Spinal cord (tissue), 10 donors: Measurements from ENCODE around the gene MRPS34. TPM values are rescaled to one million over a fixed set of nuclear protein-coding genes. Genes with fewer than 3 reads are reported as not detected.
"Not testable (repeated sequence)": the region's sequence is repeated elsewhere in the genome, so short reads cannot be mapped to it uniquely, and the experiment has no call there.

Source experiments
- DNase-seq, 6 donors: peaks; one replicate each; pipeline versions ENCODE4 v3.0.0 to v3.0.0-alpha.2; 2013 to 2015; ENCODE audit warnings: low spot score in 6 of 6, low read depth in 4 of 6
- H3K27ac ChIP-seq: one replicate; pipeline ENCODE4 v1.5.1; 2013; ENCODE audit warnings: low read depth, low read length, control low read depth
- H3K27me3 ChIP-seq: one replicate; pipeline ENCODE4 v1.6.1; 2013; ENCODE audit warnings: low read length; ENCODE audit not compliant: control insufficient read depth, insufficient read depth
- H3K36me3 ChIP-seq: one replicate; pipeline ENCODE4 v1.6.1; 2013; ENCODE audit warnings: low read length; ENCODE audit not compliant: control insufficient read depth, insufficient read depth
- H3K4me1 ChIP-seq: one replicate; pipeline ENCODE4 v1.6.1; 2013; ENCODE audit warnings: low read length; ENCODE audit not compliant: control insufficient read depth, insufficient read depth
- H3K4me3 ChIP-seq: one replicate; pipeline ENCODE4 v1.5.1; 2013; ENCODE audit warnings: low read depth, low read length, control low read depth
- H3K9me3 ChIP-seq: one replicate; pipeline ENCODE4 v1.6.1; 2013; ENCODE audit warnings: low read length; ENCODE audit not compliant: control insufficient read depth, insufficient read depth
- WGBS: methylation state at CpG from one replicate; pipeline ENCODE4 v1.1.5; 2013; ENCODE audit warnings: missing lambda C conversion rate; ENCODE audit not compliant: insufficient coverage; 5-methylcytosine and 5-hydroxymethylcytosine counted together
- polyA plus RNA-seq, 2 donors: library from polyadenylated mRNA; unstranded; fragments of 120-200 nt; gene quantifications; one replicate each; pipeline ENCODE4 v1.2.1, GENCODE V29; 2013; ENCODE audit not compliant: insufficient read length in 2 of 2
- total RNA-seq, 2 donors: library from RNA; depleted of rRNA in 1 of 2; stranded (reverse); fragments of 120-200 nt in 1 of 2; fragments of >200 nt in 1 of 2; gene quantifications; one replicate each; pipeline versions ENCODE4 v1.2.3 to v1.2.4, GENCODE V29; 2013 to 2014
- donor health status: healthy.

Gene MRPS34
- total and polyA plus RNA-seq, 4 donors: 22.9 to 86.5 (median 78.8) TPM

- 94% methylated on average over 31 of the region's 32 CpGs for WGBS
- H3K36me3 ChIP-seq: peaks cover 94% of the 10 kb centered on the region
Measured at GRCh38 chr16:1743376-1744337, 29.3 kb downstream of the MRPS34 start.

GRCh38 chr16:1741553-1742165 is 31.3 kb downstream of the MRPS34 start:
- Histone ChIP-seq H3K27me3 (no peaks in the 10 kb centered on the region), H3K27ac (no peak overlapping the region), H3K36me3 (peaks cover 80% of the 10 kb centered on the region), H3K4me1 (no peaks in the 10 kb centered on the region), H3K9me3 (no peaks in the 10 kb centered on the region), H3K4me3 (no peak overlapping the region)
- 95% methylated on average over 19 of the region's 19 CpGs for WGBS
- no peak for DNase-seq

More at GRCh38 chr16:1743376-1744337, 29.3 kb downstream of the MRPS34 start:
- Histone ChIP-seq H3K27ac (no peak overlapping the region), H3K9me3 (no peaks in the 10 kb centered on the region), H3K27me3 (no peaks in the 10 kb centered on the region), H3K4me3 (no peak overlapping the region), H3K4me1 (no peaks in the 10 kb centered on the region)
- DNase-seq: no peak

- DNase-seq: no peak
- Histone ChIP-seq H3K27ac (no peak overlapping the region), H3K36me3 (peaks cover 74% of the 10 kb centered on the region), H3K9me3 (no peaks in the 10 kb centered on the region), H3K27me3 (no peaks in the 10 kb centered on the region), H3K4me3 (no peak overlapping the region), H3K4me1 (no peaks in the 10 kb centered on the region)
- 95% methylated on average over 22 of the region's 30 CpGs for WGBS
Measured at GRCh38 chr16:1740781-1741490, 32.0 kb downstream of the MRPS34 start.

- no peaks in the 10 kb centered on the region for H3K27me3 ChIP-seq
- H3K36me3 ChIP-seq: peaks cover 73% of the 10 kb centered on the region
- no peaks in the 10 kb centered on the region for H3K4me1 ChIP-seq
- no peaks in the 10 kb centered on the region for H3K9me3 ChIP-seq
- no peak for DNase-seq
- WGBS: 98% methylated on average over 33 of the region's 33 CpGs
- H3K4me3 ChIP-seq: no peak overlapping the region
- no peak overlapping the region for H3K27ac ChIP-seq
Measured at GRCh38 chr16:1740234-1740633, 32.7 kb downstream of the MRPS34 start.

GRCh38 chr16:1734816-1735215 is 38.1 kb downstream of the MRPS34 start:
- peaks cover 4% of the 10 kb centered on the region for H3K4me1 ChIP-seq
- no peak for DNase-seq
- no peak overlapping the region for H3K4me3 ChIP-seq
- H3K36me3 ChIP-seq: peaks cover 72% of the 10 kb centered on the region
- no peaks in the 10 kb centered on the region for H3K9me3 ChIP-seq
- H3K27me3 ChIP-seq: no peaks in the 10 kb centered on the region
- H3K27ac ChIP-seq: no peak overlapping the region
- 97% methylated on average over 22 of the region's 22 CpGs for WGBS

GRCh38 chr16:1734123-1734522 is 38.8 kb downstream of the MRPS34 start:
- Histone ChIP-seq H3K27ac (no peak overlapping the region), H3K4me3 (no peak overlapping the region), H3K4me1 (peaks cover 4% of the 10 kb centered on the region), H3K9me3 (no peaks in the 10 kb centered on the region), H3K27me3 (no peaks in the 10 kb centered on the region), H3K36me3 (peaks cover 72% of the 10 kb centered on the region)
- 97% methylated on average over 22 of the region's 22 CpGs for WGBS
- DNase-seq: no peak

GRCh38 chr16:1732551-1732987 is 40.4 kb downstream of the MRPS34 start:
- H3K4me1 ChIP-seq, H3K4me3 ChIP-seq, DNase-seq, H3K9me3 ChIP-seq, H3K27ac ChIP-seq, H3K27me3 ChIP-seq: not testable (repeated sequence)
- H3K36me3 ChIP-seq: peaks cover 85% of the 10 kb centered on the region
- WGBS: 92% methylated on average over 21 of the region's 21 CpGs

- WGBS: 90% methylated on average over 9 of the region's 14 CpGs
- Histone ChIP-seq H3K36me3 (peaks cover 88% of the 10 kb centered on the region), H3K27ac (no peak overlapping the region), H3K9me3 (no peaks in the 10 kb centered on the region), H3K27me3 (no peaks in the 10 kb centered on the region), H3K4me1 (peaks cover 4% of the 10 kb centered on the region), H3K4me3 (no peak overlapping the region)
- no peak for DNase-seq
Measured at GRCh38 chr16:1732071-1732470, 40.9 kb downstream of the MRPS34 start.

- Histone ChIP-seq H3K4me1 (peaks cover 4% of the 10 kb centered on the region), H3K36me3 (peaks cover 91% of the 10 kb centered on the region), H3K4me3 (no peak overlapping the region), H3K27me3 (no peaks in the 10 kb centered on the region), H3K27ac (no peak overlapping the region), H3K9me3 (no peaks in the 10 kb centered on the region)
- DNase-seq: no peak
- WGBS: 93% methylated on average over 2 of the region's 7 CpGs
Measured at GRCh38 chr16:1731603-1732002, 41.3 kb downstream of the MRPS34 start.
